Subcutaneous adipose tissue (tissue), 4 donors: ENCODE measurements around the gene SC5D. TPM values are rescaled to one million over a fixed set of nuclear protein-coding genes. Genes with fewer than 3 reads are reported as not detected.

Experiments used
- total RNA-seq, 4 donors: library from RNA; depleted of rRNA; stranded (reverse); fragments of >200 nt; gene quantifications; one replicate each; pipeline ENCODE4 v1.1.0, GENCODE V29; 2016
- TF ChIP-seq, protein P1 (sequence below): fragments of 450-650 bp; IDR thresholded peaks from one replicate; pipeline ENCODE4 v1.5.1; 2016; ENCODE audit warnings: low read depth, mild to moderate bottlenecking, control low read depth, antibody characterized with exemption, moderate library complexity

The SC5D gene
- total RNA-seq, 4 donors from 2014 or later, result 12.2 to 42.1 (median 26.3) TPM

- TF ChIP-seq, protein P1, sequence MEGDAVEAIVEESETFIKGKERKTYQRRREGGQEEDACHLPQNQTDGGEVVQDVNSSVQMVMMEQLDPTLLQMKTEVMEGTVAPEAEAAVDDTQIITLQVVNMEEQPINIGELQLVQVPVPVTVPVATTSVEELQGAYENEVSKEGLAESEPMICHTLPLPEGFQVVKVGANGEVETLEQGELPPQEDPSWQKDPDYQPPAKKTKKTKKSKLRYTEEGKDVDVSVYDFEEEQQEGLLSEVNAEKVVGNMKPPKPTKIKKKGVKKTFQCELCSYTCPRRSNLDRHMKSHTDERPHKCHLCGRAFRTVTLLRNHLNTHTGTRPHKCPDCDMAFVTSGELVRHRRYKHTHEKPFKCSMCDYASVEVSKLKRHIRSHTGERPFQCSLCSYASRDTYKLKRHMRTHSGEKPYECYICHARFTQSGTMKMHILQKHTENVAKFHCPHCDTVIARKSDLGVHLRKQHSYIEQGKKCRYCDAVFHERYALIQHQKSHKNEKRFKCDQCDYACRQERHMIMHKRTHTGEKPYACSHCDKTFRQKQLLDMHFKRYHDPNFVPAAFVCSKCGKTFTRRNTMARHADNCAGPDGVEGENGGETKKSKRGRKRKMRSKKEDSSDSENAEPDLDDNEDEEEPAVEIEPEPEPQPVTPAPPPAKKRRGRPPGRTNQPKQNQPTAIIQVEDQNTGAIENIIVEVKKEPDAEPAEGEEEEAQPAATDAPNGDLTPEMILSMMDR, result no peak
Observed at GRCh38 chr11:121300972-121301699, 8.6 kb downstream of the SC5D start.

GRCh38 chr11:121304759-121305158, 12.2 kb downstream of the SC5D start:
- TF ChIP-seq, protein P1, result no peak

GRCh38 chr11:121308816-121309215, 16.2 kb downstream of the SC5D start:
- TF ChIP-seq, protein P1, result no peak

- TF ChIP-seq, protein P1, result no peak
Observed at GRCh38 chr11:121309688-121310087, 17.1 kb downstream of the SC5D start.

DNA sequence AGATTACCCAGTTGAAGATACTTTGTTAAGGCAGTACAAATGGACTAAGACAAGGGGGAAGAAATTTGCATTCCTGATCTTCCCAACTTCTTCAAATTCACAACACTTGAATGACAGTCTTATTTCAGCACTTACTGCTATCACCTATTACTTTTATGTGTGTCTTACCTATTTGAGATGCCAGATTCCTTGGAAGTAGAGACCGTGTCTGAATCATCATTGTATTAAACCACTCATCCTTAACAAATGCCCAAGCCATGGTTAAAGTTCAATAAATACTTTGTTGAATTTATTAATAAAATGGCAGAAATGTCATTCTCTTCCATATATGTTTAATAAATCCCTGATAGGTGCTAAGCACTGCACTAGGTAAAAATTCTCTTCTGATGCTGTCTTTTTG, 18.3 kb downstream of the SC5D start:
- TF ChIP-seq, protein P1, result no peak

GRCh38 chr11:121311373-121311772, 18.8 kb downstream of the SC5D start:
- TF ChIP-seq, protein P1, result no peak

DNA sequence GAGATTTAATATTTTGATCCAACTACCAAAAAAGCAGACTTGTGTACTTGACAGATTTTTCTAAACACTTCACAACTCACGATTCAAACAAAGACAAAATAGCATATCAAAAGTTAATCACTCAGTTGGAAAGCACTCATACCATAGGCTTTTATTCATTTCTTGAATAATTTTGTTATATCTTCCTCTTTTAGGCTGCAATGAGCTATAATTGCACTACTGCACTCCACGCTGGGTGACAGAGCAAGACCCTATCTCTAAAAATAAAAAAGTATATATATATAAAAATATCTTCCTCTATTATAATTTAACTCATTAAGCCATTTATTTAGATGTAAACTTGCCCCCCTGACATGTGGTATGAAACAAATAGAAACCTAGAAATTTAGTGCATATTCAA, 19.9 kb downstream of the SC5D start:
- TF ChIP-seq, protein P1, result no peak
